Gastrocnemius medialis (tissue), 4 donors: ENCODE measurements around the gene CSTF2T.

Source experiments
- CTCF ChIP-seq, 5 experiments: fragments of 450-650 bp in 3 of 5; fragments of 200-600 bp in 2 of 5; sonication (generic) in 2 of 5; IDR thresholded peaks in 4 of 5; conservative IDR thresholded peaks in 1 of 5; 1 replicate in 4 of 5; 2 replicates in 1 of 5; pipeline ENCODE4 v1.5.1; 2016 to 2019; ENCODE audit warnings: antibody characterized with exemption in 5 of 5, mild to moderate bottlenecking in 3 of 5, moderate library complexity in 3 of 5
- POLR2A ChIP-seq, 2 donors: fragments of 450-650 bp; IDR thresholded peaks; one replicate each; pipeline ENCODE4 v1.6.1; 2017; ENCODE audit warnings: antibody characterized with exemption in 2 of 2, mild to moderate bottlenecking in 2 of 2, moderate library complexity in 2 of 2

GRCh38 chr10:51687296-51687695 is 12.1 kb downstream of the CSTF2T start:
- TF ChIP-seq POLR2A (IDR thresholded peaks at IDR 0.05) (no peak), CTCF (IDR thresholded peaks at IDR 0.05 in 4 of 5, conservative IDR thresholded peaks at IDR 0.05 in 1 of 5) (no peak)
